Head of caudate nucleus (tissue), 42 donors: ENCODE results near the gene CSNK2A1.
"Not testable (repeated sequence)": the region's sequence is repeated elsewhere in the genome, so short reads cannot be mapped to it uniquely, and the experiment has no call there.

Experiments used
- DNase-seq, 42 donors: peaks; one replicate each; pipeline versions ENCODE4 v3.0.0 to v3.0.0-alpha.2; 2020 to 2021; ENCODE audit warnings: mixed read lengths in 7 of 42
- intact Hi-C: fragments of 100-400 bp; cut with DNase I; formaldehyde crosslinking; loops from one replicate; pipeline ENCODE4 v1.15.0; 2022

CSNK2A1 gene

GRCh38 chr20:540391-541201 lies 3.0 kb downstream of the CSNK2A1 start:
- intact Hi-C loops, result no loop called here
- no peak for DNase-seq

GRCh38 chr20:539848-540247 lies 3.7 kb downstream of the CSNK2A1 start:
- intact Hi-C loops, result no loop called here
- DNase-seq, result no peak

GRCh38 chr20:539191-539590 lies 4.4 kb downstream of the CSNK2A1 start:
- intact Hi-C loops, result no loop called here
- DNase-seq, result no peak

GRCh38 chr20:537983-538382 lies 5.6 kb downstream of the CSNK2A1 start:
- intact Hi-C loops, result no loop called here
- DNase-seq, result no peak

GRCh38 chr20:536426-537010 lies 7.1 kb downstream of the CSNK2A1 start:
- DNase-seq, result no peak
- intact Hi-C loops, result no loop called here

GRCh38 chr20:535958-536357 lies 7.6 kb downstream of the CSNK2A1 start:
- no peak for DNase-seq
- intact Hi-C loops, result no loop called here

- intact Hi-C loops, result no loop called here
Observed at GRCh38 chr20:533526-533925, 10.1 kb downstream of the CSNK2A1 start.

GRCh38 chr20:532530-532929 lies 11.1 kb downstream of the CSNK2A1 start:
- intact Hi-C loops, result no loop called here
- DNase-seq, result peak in 1 of 42 donors; percentile 6

More at GRCh38 chr20:533526-533925, 10.1 kb downstream of the CSNK2A1 start:
- no peak for DNase-seq

- no peak for DNase-seq
- intact Hi-C loops, result no loop called here
Observed at GRCh38 chr20:531608-532007, 12.0 kb downstream of the CSNK2A1 start.

- peak in 1 of 42 donors; percentile 15 for DNase-seq
- intact Hi-C loops, result no loop called here
Observed at GRCh38 chr20:530321-530720, 13.3 kb downstream of the CSNK2A1 start.

- DNase-seq, result peak in 2 of 42 donors; percentile 13 to 32
- intact Hi-C loops, result no loop called here
Observed at GRCh38 chr20:528923-529604, 14.5 kb downstream of the CSNK2A1 start.

GRCh38 chr20:527571-527886 lies 16.1 kb downstream of the CSNK2A1 start:
- DNase-seq, result peak in 1 of 42 donors; percentile 13
- intact Hi-C loops, result no loop called here

- intact Hi-C loops, result no loop called here
- no peak for DNase-seq
Observed at GRCh38 chr20:521860-522259, 21.7 kb downstream of the CSNK2A1 start.

GRCh38 chr20:519999-520398 lies 23.6 kb downstream of the CSNK2A1 start:
- intact Hi-C loops, result no loop called here

GRCh38 chr20:517221-517620 lies 26.4 kb downstream of the CSNK2A1 start:
- DNase-seq, result no peak
- intact Hi-C loops, result no loop called here

More at GRCh38 chr20:519999-520398, 23.6 kb downstream of the CSNK2A1 start:
- no peak for DNase-seq

GRCh38 chr20:516799-517198 lies 26.8 kb downstream of the CSNK2A1 start:
- intact Hi-C loops, result no loop called here
- DNase-seq, result no peak

GRCh38 chr20:515696-516095 lies 27.9 kb downstream of the CSNK2A1 start:
- DNase-seq, result no peak
- intact Hi-C loops, result no loop called here

- no peak for DNase-seq
- intact Hi-C loops, result no loop called here
Observed at GRCh38 chr20:513429-513828, 30.2 kb downstream of the CSNK2A1 start.

- DNase-seq, intact Hi-C loops: not testable (repeated sequence)
Observed at GRCh38 chr20:510328-511057, 33.1 kb downstream of the CSNK2A1 start.

- DNase-seq, intact Hi-C loops: not testable (repeated sequence)
Observed at GRCh38 chr20:508364-508787, 35.2 kb downstream of the CSNK2A1 start.
